Gastrocnemius medialis (tissue), 4 donors: ENCODE results near the gene NRXN2.

ENCODE experiments used
- POLR2A ChIP-seq, 2 donors: fragments of 450-650 bp; IDR thresholded peaks; one replicate each; pipeline ENCODE4 v1.6.1; 2017; ENCODE audit warnings: antibody characterized with exemption in 2 of 2, mild to moderate bottlenecking in 2 of 2, moderate library complexity in 2 of 2
- TF ChIP-seq, protein P1 (sequence below), 5 experiments: fragments of 450-650 bp in 3 of 5; fragments of 200-600 bp in 2 of 5; sonication (generic) in 2 of 5; IDR thresholded peaks in 4 of 5; conservative IDR thresholded peaks in 1 of 5; 1 replicate in 4 of 5; 2 replicates in 1 of 5; pipeline ENCODE4 v1.5.1; 2016 to 2019; ENCODE audit warnings: antibody characterized with exemption in 5 of 5, mild to moderate bottlenecking in 3 of 5, moderate library complexity in 3 of 5

GRCh38 chr11:64713781-64714363, 9.1 kb downstream of the NRXN2 start:
- TF ChIP-seq, protein P1, sequence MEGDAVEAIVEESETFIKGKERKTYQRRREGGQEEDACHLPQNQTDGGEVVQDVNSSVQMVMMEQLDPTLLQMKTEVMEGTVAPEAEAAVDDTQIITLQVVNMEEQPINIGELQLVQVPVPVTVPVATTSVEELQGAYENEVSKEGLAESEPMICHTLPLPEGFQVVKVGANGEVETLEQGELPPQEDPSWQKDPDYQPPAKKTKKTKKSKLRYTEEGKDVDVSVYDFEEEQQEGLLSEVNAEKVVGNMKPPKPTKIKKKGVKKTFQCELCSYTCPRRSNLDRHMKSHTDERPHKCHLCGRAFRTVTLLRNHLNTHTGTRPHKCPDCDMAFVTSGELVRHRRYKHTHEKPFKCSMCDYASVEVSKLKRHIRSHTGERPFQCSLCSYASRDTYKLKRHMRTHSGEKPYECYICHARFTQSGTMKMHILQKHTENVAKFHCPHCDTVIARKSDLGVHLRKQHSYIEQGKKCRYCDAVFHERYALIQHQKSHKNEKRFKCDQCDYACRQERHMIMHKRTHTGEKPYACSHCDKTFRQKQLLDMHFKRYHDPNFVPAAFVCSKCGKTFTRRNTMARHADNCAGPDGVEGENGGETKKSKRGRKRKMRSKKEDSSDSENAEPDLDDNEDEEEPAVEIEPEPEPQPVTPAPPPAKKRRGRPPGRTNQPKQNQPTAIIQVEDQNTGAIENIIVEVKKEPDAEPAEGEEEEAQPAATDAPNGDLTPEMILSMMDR (IDR thresholded peaks at IDR 0.05 in 4 of 5, conservative IDR thresholded peaks at IDR 0.05 in 1 of 5): no peak
- no peak for TF ChIP-seq POLR2A (IDR thresholded peaks at IDR 0.05)
